HS-5 (cell line): Measurements from ENCODE around the gene SINHCAF.
"Not testable (repeated sequence)": the region's sequence is repeated elsewhere in the genome, so short reads cannot be mapped to it uniquely, and the experiment has no call there.

Source experiments
- DNase-seq: peaks from one replicate; pipeline ENCODE4 v3.0.0-alpha.2; 2012; ENCODE audit warnings: low read depth

SINHCAF gene, protein sequence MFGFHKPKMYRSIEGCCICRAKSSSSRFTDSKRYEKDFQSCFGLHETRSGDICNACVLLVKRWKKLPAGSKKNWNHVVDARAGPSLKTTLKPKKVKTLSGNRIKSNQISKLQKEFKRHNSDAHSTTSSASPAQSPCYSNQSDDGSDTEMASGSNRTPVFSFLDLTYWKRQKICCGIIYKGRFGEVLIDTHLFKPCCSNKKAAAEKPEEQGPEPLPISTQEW

GRCh38 chr12:31325877-31326631 is at the start of gene SINHCAF:
Gene SINHCAF (minus strand): TSS chr12:31326150. CDS start chr12:31298204, 27,946 bp downstream.
- DNase-seq = peak; percentile 91

DNA sequence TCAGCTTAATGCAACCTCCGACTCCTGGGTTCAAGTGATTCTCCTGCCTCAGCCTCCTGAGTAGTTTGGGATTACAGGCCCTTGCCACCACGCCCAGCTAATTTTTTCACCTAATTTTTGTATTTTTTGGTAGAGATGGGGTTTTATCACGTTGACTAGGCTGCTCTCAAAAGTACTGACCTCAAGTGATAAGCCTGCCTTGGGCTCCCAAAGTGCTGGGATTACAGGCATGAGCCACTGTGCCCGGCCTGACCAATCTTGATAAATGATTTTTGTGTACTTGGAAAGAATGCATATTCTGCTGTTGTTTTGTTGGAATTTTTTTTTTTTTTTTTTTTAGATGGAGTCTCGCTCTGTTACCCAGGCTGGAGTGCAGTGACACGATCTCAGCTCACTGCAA is 49.5 kb upstream of the SINHCAF start:
- not testable (repeated sequence) for DNase-seq

- DNase-seq = no peak
Observed at GRCh38 chr12:31371256-31371620, 45.3 kb upstream of the SINHCAF start.

DNA sequence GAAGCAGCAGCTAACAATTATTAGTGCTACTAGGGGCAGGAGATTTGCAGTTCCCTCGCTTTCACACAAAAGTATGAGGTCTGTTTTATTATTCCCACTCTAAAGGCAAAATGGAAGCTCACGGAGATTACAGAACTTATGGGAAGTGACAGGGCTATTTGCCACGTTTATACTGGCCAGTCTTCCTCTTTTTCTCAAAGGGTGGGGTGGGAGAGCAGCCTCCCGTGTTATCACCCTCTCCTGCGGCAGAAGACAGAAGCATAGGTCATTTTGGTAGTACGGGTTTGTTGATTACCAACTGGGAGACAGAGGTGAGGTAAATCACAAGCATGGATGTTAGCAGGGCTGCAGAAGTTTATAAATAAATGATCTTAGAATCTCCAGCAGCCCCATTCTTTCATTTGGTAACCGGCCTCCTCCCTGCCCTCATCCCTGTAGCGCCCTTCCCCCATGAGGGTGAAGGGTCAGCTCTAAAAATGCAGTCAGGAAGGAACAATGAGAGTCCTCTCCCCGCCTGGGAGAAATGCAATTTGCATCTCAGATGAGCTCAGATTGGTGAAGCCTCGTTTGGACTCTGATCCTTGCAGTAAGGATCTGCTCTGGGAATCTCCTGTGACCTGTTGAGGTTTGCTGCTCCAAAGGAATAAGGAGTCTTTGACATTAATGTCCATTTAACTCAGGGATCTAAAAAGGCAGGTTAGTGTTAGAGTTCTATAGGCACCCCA is 44.7 kb upstream of the SINHCAF start:
- DNase-seq = no peak

DNA sequence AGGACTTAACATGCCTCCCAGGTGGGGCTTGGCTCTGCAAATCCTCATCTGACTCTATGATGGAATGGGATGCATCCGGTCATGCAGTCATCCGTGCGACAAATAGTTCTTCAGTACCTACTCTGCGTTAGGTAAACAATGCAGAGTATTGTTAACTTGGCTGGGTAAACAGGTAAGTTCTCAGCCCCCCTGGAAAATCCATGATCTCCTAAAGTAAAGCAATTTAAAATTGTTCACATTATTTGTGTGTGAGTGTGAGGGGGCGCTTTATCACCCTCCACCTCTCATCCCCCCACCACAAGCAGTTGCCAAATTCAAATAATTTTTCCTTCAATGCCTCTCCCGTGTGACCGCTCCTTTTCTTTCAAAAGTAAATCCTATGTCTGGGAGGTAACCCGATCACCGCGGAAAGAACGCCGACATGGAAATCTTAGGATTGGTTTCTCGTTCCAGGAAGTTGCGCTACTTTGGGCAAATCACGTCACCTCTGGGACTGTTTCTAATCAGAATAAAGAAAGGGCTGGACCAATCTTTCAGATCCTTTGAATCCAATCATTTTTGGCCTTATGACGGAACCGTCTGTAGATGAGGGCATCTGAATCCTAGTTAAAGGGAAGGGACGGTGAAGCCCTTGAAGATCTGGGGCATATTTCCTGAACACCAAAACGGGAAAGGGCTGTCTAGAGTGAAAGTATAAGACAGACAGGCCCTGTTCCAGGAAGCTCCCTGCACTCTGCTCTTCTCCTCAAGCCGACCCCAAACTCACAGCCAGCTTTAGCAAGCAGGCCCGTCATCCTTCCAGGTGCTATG is 44.0 kb upstream of the SINHCAF start:
- no peak for DNase-seq

- no peak for DNase-seq
Observed at GRCh38 chr12:31368666-31369361, 42.9 kb upstream of the SINHCAF start.

GRCh38 chr12:31366104-31366621 is 40.2 kb upstream of the SINHCAF start:
- no peak for DNase-seq

- no peak for DNase-seq
Observed at GRCh38 chr12:31363831-31364230, 37.9 kb upstream of the SINHCAF start.

GRCh38 chr12:31363416-31363809 is 37.5 kb upstream of the SINHCAF start:
- no peak for DNase-seq

GRCh38 chr12:31362759-31363415 is 36.9 kb upstream of the SINHCAF start:
- no peak for DNase-seq

DNA sequence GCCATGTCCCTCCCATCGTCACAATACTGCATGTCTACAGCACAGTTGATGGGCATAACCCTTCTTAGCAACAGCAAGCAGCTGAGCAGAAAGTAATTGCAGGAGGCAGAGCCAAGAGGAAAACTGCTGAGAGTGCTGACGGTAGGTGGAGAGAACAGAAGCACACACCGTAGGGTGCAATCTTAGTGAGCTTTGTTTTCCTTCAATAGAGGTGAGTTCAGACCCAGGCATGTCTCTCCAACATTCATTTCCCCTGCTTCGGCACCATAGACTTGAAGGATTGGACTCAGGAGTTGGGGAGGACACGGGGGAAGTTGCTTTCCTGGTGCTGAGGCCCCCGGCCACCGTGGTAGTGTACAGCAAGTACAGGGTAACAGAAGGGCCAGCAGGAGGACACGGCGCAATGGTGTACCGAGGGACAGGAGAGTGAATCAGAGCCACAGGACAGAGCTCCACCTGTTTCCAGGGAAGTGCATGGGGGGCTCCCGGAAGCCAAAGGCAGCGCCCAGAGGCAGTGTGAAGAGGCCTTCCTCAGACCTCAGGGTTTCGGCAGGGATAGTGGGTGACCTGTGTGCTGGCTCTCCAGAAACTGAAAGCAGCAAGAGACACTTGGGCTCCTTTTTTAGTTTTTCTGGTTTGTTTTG is 36.3 kb upstream of the SINHCAF start:
- DNase-seq = no peak

GRCh38 chr12:31361730-31362114 is 35.8 kb upstream of the SINHCAF start:
- no peak for DNase-seq

DNA sequence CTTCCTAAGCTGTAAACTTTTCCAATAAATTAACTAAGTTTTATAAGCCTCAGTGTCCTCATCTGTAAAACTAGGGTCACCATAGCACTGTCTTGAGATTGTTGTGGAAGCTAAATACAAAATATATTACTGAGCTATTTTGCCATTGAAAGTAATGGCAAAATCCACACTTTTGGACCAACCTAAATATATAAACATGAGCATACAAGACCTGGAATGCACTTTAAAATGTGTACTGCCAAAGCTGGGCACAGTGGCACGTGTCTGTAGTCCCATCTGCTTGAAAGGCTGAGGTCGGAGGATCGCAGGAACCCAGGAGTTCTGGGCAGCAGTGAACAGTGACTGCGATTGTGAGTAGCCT is 29.8 kb upstream of the SINHCAF start:
- no peak for DNase-seq

GRCh38 chr12:31353750-31354708 is 28.1 kb upstream of the SINHCAF start:
- DNase-seq = no peak

DNA sequence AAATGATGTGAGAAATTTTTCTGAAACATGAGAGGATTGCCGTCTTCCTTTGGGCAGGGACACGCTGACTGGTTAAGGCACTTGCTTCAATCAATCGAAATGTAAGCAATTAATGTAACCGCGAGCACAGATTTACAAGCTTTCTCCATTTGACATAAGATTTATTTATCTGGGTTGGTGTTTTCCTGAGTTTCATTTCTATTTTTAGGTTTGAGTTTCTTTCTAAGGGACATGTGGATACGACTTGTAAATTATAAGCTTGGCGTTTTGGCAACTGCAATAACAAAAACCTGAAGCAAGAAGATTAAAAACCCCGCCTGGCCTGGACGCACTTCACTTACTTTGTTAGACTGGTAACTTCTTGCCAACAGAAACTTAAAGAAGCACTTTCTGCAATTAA is 20.3 kb upstream of the SINHCAF start:
- DNase-seq = no peak

DNA sequence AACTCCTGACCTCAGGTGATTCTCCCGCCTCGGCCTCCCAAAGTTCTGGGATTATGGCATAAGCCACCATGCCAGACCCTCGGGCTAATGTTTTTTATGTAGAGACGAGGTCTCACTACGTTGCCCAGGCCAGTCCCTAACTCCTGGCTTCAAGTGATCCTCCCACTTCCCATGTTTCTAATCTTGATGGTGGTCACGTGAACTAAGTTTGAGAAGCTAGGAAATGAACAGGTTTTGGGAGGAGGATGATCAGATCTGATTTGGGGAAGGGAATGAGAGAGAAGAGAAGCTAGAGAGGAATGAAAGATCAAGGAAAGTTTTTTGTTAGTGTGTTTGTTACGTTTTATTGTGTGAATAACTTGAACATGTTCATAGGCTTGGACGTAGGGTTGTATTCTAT is 17.2 kb upstream of the SINHCAF start:
- no peak for DNase-seq

DNA sequence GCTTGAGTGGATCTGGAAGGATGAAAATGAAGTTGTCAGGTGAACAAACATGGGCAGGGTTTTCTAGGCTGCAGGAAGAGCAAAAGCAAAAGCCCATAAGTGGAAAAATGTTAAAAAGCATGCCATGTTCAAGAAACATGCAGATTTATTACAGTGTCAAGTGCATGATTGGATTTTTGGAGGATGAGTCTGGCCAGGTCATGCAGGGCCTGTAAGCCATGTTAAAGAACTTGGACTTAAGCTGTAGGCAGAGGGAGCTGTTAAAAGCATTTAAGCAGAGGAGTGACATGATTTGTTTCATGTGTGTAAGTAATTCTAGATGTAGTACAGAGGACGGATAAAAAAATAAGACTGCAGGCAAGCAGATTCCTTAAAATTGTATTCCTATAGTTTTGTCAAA is 16.3 kb upstream of the SINHCAF start:
- no peak for DNase-seq

DNA sequence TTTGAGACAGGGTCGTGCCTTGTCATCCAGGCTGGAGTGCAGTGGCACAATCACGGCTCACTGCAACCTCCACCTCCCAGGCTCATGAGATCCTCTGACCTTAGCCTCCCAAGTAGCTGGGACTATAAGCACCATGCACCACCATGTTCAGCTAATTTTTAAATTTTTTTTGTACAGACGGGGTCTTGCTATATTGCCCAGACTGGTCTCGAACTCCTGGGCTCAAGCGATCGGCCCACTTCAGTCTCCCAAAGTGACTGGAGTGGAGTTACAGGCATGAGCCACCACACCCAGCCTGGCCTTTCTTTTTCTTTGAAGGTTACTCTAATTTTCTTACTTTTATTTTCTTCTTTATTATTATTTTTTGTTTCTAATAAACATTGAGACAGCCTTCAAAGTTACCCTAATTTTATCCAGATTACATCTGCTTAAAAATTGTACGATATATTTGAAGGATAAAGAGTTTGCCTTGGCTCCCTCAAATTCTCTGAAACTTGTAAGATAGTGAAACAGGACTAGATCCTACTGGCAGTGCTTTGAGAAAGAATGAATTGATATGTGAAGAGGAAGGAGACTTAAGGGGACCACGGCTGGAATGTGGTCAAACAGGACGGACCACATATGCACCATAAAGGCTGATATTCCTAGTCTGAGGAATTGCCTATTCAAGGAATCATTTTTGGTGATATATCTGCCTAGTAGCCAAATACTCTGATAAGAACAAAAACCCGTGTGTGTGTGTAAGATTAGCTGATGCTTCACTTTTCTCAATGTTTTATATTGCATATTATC is 14.1 kb upstream of the SINHCAF start:
- DNase-seq = no peak

GRCh38 chr12:31337952-31338351 is 12.0 kb upstream of the SINHCAF start:
- DNase-seq = no peak
